ENCODE data around the gene EML4. TPM values are rescaled to one million over a fixed set of nuclear protein-coding genes. Genes with fewer than 3 reads are reported as not detected.

Gene EML4
- total RNA-seq, 4 donors from 2014 or later = 3.0 to 5.0 (median 4.6) TPM

- H3K27ac ChIP-seq = no peak overlapping the region
- H3K27me3 ChIP-seq = no peaks in the 10 kb centered on the region
- DNase-seq = no peak
- no peaks in the 10 kb centered on the region for H3K9me3 ChIP-seq
- H3K4me3 ChIP-seq = no peak overlapping the region
- TF ChIP-seq POLR2A (IDR thresholded peaks at IDR 0.05) = no peak
- no peak for TF ChIP-seq CTCF (IDR thresholded peaks at IDR 0.05 in 4 of 5, conservative IDR thresholded peaks at IDR 0.05 in 1 of 5)
- intact Hi-C loops (cut with DNase I; ENCODE audit: low total_unique reads) = no loop called here
- no peak for ATAC-seq
- no peaks in the 10 kb centered on the region for H3K4me1 ChIP-seq
- H3K36me3 ChIP-seq = no peaks in the 10 kb centered on the region
- in situ Hi-C loops (cut with MboI; ENCODE audit: low sequenced_read_pairs in 4 of 4) = no loop called here
Measured at GRCh38 chr2:42203792-42204191, 34.6 kb downstream of the EML4 start.

GRCh38 chr2:42205337-42205736 is 36.2 kb downstream of the EML4 start:
- no peak for TF ChIP-seq CTCF (IDR thresholded peaks at IDR 0.05 in 4 of 5, conservative IDR thresholded peaks at IDR 0.05 in 1 of 5)
- no peak for TF ChIP-seq POLR2A (IDR thresholded peaks at IDR 0.05)
- Histone ChIP-seq H3K27ac (no peak overlapping the region), H3K36me3 (no peaks in the 10 kb centered on the region), H3K27me3 (no peaks in the 10 kb centered on the region), H3K4me1 (no peaks in the 10 kb centered on the region), H3K9me3 (no peaks in the 10 kb centered on the region), H3K4me3 (no peak overlapping the region)
- ATAC-seq (no peak), DNase-seq (no peak)
- intact Hi-C loops (cut with DNase I; ENCODE audit: low total_unique reads) = no loop called here
- in situ Hi-C loops (cut with MboI; ENCODE audit: low sequenced_read_pairs in 4 of 4) = no loop called here

- Histone ChIP-seq H3K4me3 (no peak overlapping the region), H3K27me3 (no peaks in the 10 kb centered on the region), H3K36me3 (no peaks in the 10 kb centered on the region), H3K9me3 (no peaks in the 10 kb centered on the region), H3K4me1 (no peaks in the 10 kb centered on the region), H3K27ac (no peak overlapping the region)
- in situ Hi-C loops (cut with MboI; ENCODE audit: low sequenced_read_pairs in 4 of 4) (no loop called here), intact Hi-C loops (cut with DNase I; ENCODE audit: low total_unique reads) (no loop called here)
- DNase-seq (no peak), ATAC-seq (no peak)
- TF ChIP-seq POLR2A (IDR thresholded peaks at IDR 0.05) = no peak
- no peak for TF ChIP-seq CTCF (IDR thresholded peaks at IDR 0.05 in 4 of 5, conservative IDR thresholded peaks at IDR 0.05 in 1 of 5)
Measured at GRCh38 chr2:42207826-42208225, 38.7 kb downstream of the EML4 start.

- in situ Hi-C loops (cut with MboI; ENCODE audit: low sequenced_read_pairs in 4 of 4) = no loop called here
- H3K27ac ChIP-seq = no peak overlapping the region
- H3K27me3 ChIP-seq = no peaks in the 10 kb centered on the region
- no peak overlapping the region for H3K4me3 ChIP-seq
- no peaks in the 10 kb centered on the region for H3K36me3 ChIP-seq
- no peak for TF ChIP-seq CTCF (IDR thresholded peaks at IDR 0.05 in 4 of 5, conservative IDR thresholded peaks at IDR 0.05 in 1 of 5)
- no peak for TF ChIP-seq POLR2A (IDR thresholded peaks at IDR 0.05)
- no peaks in the 10 kb centered on the region for H3K4me1 ChIP-seq
- intact Hi-C loops (cut with DNase I; ENCODE audit: low total_unique reads) = no loop called here
- ATAC-seq (no peak), DNase-seq (no peak)
- no peaks in the 10 kb centered on the region for H3K9me3 ChIP-seq
Measured at GRCh38 chr2:42210203-42210602, 41.0 kb downstream of the EML4 start.

GRCh38 chr2:42211291-42211690 is 42.1 kb downstream of the EML4 start:
- ATAC-seq (no peak), DNase-seq (no peak)
- Histone ChIP-seq H3K27me3 (no peaks in the 10 kb centered on the region), H3K9me3 (no peaks in the 10 kb centered on the region), H3K4me3 (no peak overlapping the region), H3K27ac (no peak overlapping the region), H3K4me1 (no peaks in the 10 kb centered on the region), H3K36me3 (no peaks in the 10 kb centered on the region)
- in situ Hi-C loops (cut with MboI; ENCODE audit: low sequenced_read_pairs in 4 of 4) = no loop called here
- no peak for TF ChIP-seq CTCF (IDR thresholded peaks at IDR 0.05 in 4 of 5, conservative IDR thresholded peaks at IDR 0.05 in 1 of 5)
- no peak for TF ChIP-seq POLR2A (IDR thresholded peaks at IDR 0.05)
- intact Hi-C loops (cut with DNase I; ENCODE audit: low total_unique reads) = no loop called here

Data from gastrocnemius medialis (tissue), 4 donors.